ENCODE measurements around the gene SSNA1.

The SSNA1 gene

GRCh38 chr9:137228506-137228967, 40.1 kb downstream of the SSNA1 start:
- DNase-seq (ENCODE audit: low spot score), result no peak
- Histone ChIP-seq H3K27me3 (ENCODE audit: insufficient read depth, poor library complexity, severe bottlenecking) (no peaks in the 10 kb centered on the region), H3K9me3 (ENCODE audit: severe bottlenecking) (no peaks in the 10 kb centered on the region), H3K4me3 (ENCODE audit: severe bottlenecking) (no peak overlapping the region), H3K27ac (ENCODE audit: poor library complexity, severe bottlenecking) (no peak overlapping the region), H3K36me3 (ENCODE audit: low read depth) (no peaks in the 10 kb centered on the region), H3K4me1 (ENCODE audit: insufficient read depth, poor library complexity, severe bottlenecking) (peaks cover 32% of the 10 kb centered on the region)
- ATAC-seq (ENCODE audit: low read depth), result no peak
- TF ChIP-seq CTCF (IDR thresholded peaks at IDR 0.05; ENCODE audit: poor library complexity, severe bottlenecking), result no peak

- Histone ChIP-seq H3K4me1 (ENCODE audit: insufficient read depth, poor library complexity, severe bottlenecking) (peaks cover 30% of the 10 kb centered on the region), H3K4me3 (ENCODE audit: severe bottlenecking) (no peak overlapping the region), H3K27ac (ENCODE audit: poor library complexity, severe bottlenecking) (no peak overlapping the region), H3K9me3 (ENCODE audit: severe bottlenecking) (no peaks in the 10 kb centered on the region), H3K27me3 (ENCODE audit: insufficient read depth, poor library complexity, severe bottlenecking) (peaks cover 2% of the 10 kb centered on the region), H3K36me3 (ENCODE audit: low read depth) (no peaks in the 10 kb centered on the region)
- ATAC-seq (ENCODE audit: low read depth) (no peak), DNase-seq (ENCODE audit: low spot score) (no peak)
- TF ChIP-seq CTCF (IDR thresholded peaks at IDR 0.05; ENCODE audit: poor library complexity, severe bottlenecking), result no peak
Measured at GRCh38 chr9:137228968-137229896, 40.8 kb downstream of the SSNA1 start.

- no peaks in the 10 kb centered on the region for H3K36me3 ChIP-seq (ENCODE audit: low read depth)
- no peaks in the 10 kb centered on the region for H3K9me3 ChIP-seq (ENCODE audit: severe bottlenecking)
- H3K4me1 ChIP-seq (ENCODE audit: insufficient read depth, poor library complexity, severe bottlenecking), result peaks cover 23% of the 10 kb centered on the region
- ATAC-seq (ENCODE audit: low read depth) (no peak), DNase-seq (ENCODE audit: low spot score) (no peak)
- no peak overlapping the region for H3K4me3 ChIP-seq (ENCODE audit: severe bottlenecking)
- no peak for TF ChIP-seq CTCF (IDR thresholded peaks at IDR 0.05; ENCODE audit: poor library complexity, severe bottlenecking)
- H3K27ac ChIP-seq (ENCODE audit: poor library complexity, severe bottlenecking), result no peak overlapping the region
- peaks cover 4% of the 10 kb centered on the region for H3K27me3 ChIP-seq (ENCODE audit: insufficient read depth, poor library complexity, severe bottlenecking)
Measured at GRCh38 chr9:137229903-137230704, 41.6 kb downstream of the SSNA1 start.

- no peak within 1 kb of the TSS for H3K4me3 ChIP-seq (ENCODE audit: severe bottlenecking)
- peaks cover 16% of the 10 kb centered on the region for H3K4me1 ChIP-seq (ENCODE audit: insufficient read depth, poor library complexity, severe bottlenecking)
- no peaks in the 10 kb centered on the region for H3K9me3 ChIP-seq (ENCODE audit: severe bottlenecking)
- DNase-seq (ENCODE audit: low spot score) (no peak), ATAC-seq (ENCODE audit: low read depth) (no peak)
- no peaks in the 10 kb centered on the region for H3K36me3 ChIP-seq (ENCODE audit: low read depth)
- H3K27ac ChIP-seq (ENCODE audit: poor library complexity, severe bottlenecking), result no peak within 1 kb of the TSS
- H3K27me3 ChIP-seq (ENCODE audit: insufficient read depth, poor library complexity, severe bottlenecking), result peaks cover 4% of the 10 kb centered on the region
- TF ChIP-seq CTCF (IDR thresholded peaks at IDR 0.05; ENCODE audit: poor library complexity, severe bottlenecking), result no peak
Measured at GRCh38 chr9:137230705-137231371, 42.4 kb downstream of the SSNA1 start, which contains the start of gene SLC34A3. SLC34A3 (plus strand) TSS chr9:137230901; CDS start chr9:137231703, 802 bp downstream.
